NCI-H2196 (cell line): ENCODE measurements around the gene MMP14.
"Not testable (repeated sequence)": the region's sequence is repeated elsewhere in the genome, so short reads cannot be mapped to it uniquely, and the experiment has no call there.

ENCODE experiments used
- DNase-seq: peaks from one replicate; lab custom pipeline; 2025; ENCODE audit not compliant: unreplicated experiment; lab: John Stamatoyannopoulos, UW

MMP14 gene

DNA sequence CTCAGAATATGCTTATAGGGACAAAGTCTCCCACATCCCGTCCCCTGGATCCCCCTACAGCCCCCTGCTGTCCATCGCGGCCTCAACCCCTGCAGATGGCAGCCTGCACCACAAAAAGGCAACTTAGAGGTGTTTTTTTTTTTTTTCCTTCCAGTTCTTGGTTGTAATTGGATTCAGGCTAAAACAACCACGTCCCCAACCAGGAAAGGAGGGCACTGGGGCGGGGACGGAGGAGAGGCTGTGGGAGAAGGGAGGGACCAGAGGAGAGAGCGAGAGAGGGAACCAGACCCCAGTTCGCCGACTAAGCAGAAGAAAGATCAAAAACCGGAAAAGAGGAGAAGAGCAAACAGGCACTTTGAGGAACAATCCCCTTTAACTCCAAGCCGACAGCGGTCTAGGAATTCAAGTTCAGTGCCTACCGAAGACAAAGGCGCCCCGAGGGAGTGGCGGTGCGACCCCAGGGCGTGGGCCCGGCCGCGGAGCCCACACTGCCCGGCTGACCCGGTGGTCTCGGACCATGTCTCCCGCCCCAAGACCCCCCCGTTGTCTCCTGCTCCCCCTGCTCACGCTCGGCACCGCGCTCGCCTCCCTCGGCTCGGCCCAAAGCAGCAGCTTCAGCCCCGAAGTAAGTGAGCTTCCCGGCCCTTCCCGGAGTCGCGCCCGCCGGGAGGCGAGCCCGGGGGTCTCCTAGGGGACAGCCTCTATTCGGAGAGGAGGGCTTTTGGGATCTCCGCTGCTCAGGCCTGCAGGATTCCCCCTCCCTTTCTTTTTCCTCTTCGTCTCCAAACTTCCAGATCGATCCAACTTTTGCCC is at the start of gene MMP14:
Gene MMP14 (plus strand): TSS at position 285 of the 813 bp plus-strand sequence. CDS start 233 bp downstream, at position 518.
- DNase-seq = no peak

- no peak for DNase-seq
These were observed 49.7 kb upstream of the MMP14 start for GRCh38 chr14:22786685-22787084.

DNA sequence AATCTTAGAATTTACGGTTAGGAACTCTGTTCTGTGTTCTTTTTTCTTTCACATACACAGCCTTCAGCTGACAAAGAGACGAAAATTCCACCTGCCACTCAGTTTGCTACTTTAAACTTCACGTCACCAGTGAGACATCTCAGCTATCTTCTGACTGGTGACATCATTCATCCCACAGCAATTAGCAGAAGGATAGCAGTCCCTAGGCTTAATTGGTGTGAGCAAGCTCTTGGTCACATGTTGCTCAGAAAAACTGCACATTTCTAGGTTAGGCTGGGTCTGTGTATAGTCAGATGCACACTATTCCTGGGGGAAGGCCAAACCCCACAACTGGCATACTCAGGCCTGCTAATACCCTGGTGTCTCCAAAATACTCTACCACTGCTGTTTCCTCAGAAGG is 45.1 kb upstream of the MMP14 start:
- DNase-seq = no peak

- no peak for DNase-seq
These were observed 44.2 kb upstream of the MMP14 start for GRCh38 chr14:22792158-22792557.

GRCh38 chr14:22793550-22793949 is 42.8 kb upstream of the MMP14 start:
- DNase-seq = not testable (repeated sequence)

- DNase-seq = no peak
These were observed 42.4 kb upstream of the MMP14 start for GRCh38 chr14:22793976-22794375.

- DNase-seq = no peak
These were observed 41.8 kb upstream of the MMP14 start for GRCh38 chr14:22794551-22794951.

DNA sequence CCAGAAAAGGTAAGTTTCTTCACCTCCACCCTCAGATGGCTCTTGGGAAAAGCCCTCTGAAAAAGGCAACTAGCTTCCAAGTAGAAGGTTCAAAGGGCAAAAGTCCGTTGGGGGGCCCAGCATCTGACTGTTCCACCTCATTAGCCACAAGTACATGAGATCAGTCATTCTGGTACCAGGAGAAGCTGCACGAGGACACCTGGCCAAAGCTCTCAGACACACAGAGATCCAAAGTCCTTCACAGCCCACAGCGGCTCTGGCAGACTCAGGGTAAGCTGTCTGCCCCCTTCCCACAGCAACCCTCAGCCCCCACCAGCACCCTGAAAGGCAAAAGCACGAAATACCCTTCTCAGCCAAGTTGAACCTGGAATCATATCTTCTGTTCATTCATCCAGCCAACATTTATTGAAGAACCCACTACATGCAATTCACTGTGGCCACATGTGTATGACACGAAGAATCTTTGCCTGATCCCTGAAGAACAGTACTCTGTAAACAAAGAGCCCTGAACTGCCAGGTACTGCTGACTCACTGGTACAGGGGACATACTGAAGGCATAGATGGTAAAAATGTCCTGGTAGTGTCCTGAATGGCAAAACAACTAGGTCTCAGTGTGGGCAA is 40.2 kb upstream of the MMP14 start:
- DNase-seq = no peak

DNA sequence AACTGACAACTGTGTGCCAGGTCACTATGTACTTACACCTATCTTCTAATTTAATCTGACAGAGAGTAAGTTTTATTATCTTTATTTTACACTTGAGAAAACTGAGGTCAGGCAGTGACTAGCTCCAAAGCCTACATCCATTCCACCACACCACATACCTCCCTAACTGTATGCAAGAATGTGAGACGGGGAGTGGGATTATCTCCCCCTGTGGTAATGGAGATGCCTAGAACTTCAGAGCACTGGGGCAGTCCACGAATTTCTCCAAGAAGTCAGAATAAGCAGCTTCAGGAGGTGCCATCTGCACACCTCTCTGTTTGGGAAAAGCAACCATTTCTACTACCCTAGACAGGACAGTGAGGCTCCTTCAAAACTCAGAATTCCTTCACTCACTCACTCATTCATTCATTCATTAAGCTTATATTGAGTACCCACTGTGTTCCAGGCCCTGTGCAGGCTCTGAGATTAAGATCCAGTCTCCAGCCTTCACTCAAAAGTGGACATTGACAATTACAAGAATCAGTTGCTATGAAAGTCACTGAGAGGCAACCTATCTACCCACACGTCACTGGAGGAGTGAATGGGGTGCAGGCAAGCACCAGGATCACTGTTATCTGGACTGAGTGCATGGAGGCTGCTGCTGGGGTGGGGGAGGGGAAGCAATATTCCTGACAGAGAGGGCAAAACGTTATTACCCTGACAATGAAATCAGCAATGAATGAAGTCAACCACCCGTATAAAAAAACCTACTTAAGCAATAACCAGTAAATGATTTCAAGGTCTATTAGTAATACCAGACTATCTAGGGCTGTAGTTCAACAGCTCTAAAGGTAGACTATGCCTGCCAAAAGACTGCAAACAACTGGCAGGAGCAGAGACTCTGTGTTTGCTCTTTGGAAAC is 39.1 kb upstream of the MMP14 start:
- no peak for DNase-seq

GRCh38 chr14:22798528-22798927 is 37.9 kb upstream of the MMP14 start:
- DNase-seq = no peak

DNA sequence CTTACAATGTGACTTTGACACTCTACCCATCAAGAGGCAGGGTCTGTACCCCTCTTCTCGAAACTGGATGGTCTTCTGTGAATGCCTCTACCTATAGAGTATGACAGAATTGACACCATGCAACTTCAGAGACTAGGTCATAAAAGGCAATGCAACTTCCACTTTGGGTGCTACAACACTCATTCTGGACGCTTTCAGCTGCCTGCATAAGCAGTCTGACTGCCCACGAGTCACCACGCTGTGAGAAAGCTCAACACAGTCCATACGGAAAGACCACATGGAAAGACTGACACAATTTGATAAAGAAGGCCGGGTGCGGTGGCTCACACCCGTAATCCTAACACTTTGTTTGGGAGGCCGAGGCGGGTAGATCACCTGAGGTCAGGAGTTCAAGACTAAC is 36.0 kb upstream of the MMP14 start:
- no peak for DNase-seq

DNA sequence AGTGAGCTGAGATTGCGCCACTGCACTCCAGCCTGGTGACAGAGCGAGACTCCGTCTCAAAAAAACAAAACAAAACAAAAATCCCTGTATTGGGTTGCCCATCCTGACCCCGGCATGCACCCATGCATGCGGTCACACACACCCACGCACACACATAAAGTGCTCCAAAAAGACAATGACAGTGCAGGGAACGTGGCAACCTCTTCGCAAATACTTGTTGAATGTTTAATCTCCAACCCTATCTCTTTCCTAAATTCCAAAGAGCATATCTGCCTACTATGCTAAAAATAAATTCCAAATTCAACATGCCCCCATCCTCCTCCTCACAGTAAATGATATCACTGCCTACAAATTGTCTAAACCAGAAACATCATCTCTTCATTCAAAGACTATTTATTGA is 34.7 kb upstream of the MMP14 start:
- DNase-seq = no peak

DNA sequence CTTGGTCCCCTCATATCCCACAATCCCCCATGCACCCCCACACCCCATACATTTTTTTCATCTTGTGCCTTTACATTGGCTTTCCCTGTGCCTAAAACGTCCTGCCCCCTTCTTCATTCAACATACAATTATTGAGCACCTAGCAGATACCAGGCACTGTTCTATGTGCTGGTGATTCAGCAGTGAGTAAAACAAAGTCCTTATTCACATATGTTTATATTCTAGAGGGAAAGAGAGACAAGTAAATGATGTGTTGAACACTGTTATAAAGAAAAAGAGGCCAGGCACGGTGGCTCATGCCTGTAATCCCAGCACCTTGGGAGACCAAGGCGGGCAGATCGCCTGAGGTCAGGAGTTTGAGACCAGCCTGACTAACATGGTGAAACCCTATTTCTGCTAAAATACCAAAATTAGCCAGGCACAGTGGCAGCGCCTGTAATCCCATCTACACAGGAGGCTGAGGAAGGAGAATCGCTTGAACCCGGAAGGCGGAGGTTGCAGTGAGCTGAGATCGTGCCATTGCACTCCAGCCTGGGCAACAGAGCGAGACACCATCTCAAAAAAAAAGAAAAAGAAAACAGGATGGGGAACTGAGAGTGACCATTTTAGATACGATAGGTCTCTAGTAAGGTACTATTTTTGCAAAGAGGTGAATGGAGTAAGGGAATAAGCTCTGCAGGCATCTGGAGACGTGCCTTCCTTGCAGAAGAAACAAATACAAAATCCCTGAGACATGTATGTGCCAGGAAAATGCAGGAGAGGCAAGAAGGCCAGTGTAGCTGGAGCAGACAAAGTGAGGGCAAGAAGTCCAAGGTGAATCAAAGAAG is 33.3 kb upstream of the MMP14 start:
- DNase-seq = no peak

DNA sequence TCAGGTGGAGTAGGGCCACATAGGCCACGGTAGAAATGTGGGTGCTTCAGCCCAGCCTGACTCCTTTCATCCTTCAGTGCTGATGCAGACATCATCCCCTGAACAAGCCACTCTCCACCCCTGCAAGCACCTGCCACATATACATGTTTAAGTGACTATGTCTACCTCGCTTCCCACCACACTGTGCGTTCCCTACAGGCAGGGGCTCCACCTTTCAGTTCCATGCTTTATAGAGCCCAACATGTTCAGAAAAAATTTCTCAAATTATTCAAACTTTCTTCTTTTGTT is 32.8 kb upstream of the MMP14 start:
- DNase-seq = no peak

DNA sequence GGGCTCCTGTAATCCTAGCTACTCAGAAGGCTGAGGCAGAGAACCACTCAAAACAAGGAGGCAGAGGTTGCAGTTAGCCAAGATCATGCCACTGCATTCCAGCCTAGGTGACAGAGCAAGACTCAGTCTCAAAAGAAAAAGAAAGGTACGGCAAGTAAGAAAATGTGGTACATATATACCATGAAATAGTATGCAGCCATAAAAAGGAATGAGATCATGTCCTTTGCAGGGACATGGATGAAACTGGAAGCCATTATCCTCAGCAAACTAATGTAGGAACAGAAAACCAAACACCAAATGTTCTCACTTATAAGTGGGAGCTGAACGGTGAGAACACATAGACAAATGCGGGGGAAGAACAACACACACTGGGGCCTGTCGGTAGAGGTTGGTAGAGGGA is 31.1 kb upstream of the MMP14 start:
- not testable (repeated sequence) for DNase-seq

GRCh38 chr14:22807432-22808087 is 28.8 kb upstream of the MMP14 start:
- DNase-seq = no peak

- DNase-seq = no peak
These were observed 27.8 kb upstream of the MMP14 start for GRCh38 chr14:22808388-22809209.

DNA sequence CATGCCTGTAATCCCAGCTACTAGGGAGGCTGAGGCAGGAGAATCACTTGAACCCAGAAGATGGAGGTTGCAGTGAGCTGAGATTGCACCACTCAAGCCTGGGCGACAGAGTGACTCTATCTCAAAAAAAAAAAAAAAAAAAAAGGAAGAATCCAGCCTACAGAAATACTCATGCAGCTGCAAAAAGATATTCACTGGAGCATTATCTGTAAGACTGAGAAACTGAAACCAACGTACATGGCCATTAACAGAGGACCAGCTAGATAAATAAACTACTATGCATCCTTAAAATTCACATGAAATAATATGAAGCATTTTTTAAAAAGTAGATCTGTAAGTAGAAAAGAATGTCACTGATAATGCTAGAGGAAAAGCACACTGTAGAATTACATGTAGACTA is 24.7 kb upstream of the MMP14 start:
- DNase-seq = no peak

GRCh38 chr14:22812744-22813143 is 23.6 kb upstream of the MMP14 start:
- DNase-seq = no peak

GRCh38 chr14:22813145-22813544 is 23.2 kb upstream of the MMP14 start:
- DNase-seq = no peak
